ENCODE data around the gene TRNT1.

TRNT1 gene

DNA sequence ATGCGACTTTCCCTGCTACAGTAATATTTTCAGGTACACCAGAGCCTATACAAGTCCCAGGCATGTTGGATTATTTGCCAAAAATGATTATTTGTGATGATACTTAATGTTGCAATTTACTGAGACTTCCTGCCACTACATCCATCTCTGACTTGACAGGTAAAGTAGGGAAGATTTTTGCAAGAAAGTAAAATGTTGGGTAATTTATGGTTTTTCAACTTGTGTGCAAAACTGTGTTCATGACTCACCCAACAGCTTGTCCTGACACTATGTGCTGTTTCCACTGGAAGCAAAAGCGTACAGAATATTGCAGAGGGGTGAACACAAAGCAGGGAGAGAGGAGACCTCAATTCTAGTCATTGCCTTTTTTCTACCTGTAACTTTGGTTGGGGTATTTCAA lies 58.1 kb downstream of the TRNT1 start:
- Histone ChIP-seq H3K4me3 (ENCODE audit: low read depth, low read length) (no peak overlapping the region), H3K36me3 (replicated peaks) (no peaks in the 10 kb centered on the region), H3K27me3 (replicated peaks) (no peaks in the 10 kb centered on the region), H3K27ac (no peak overlapping the region)
- TF ChIP-seq, protein P1, sequence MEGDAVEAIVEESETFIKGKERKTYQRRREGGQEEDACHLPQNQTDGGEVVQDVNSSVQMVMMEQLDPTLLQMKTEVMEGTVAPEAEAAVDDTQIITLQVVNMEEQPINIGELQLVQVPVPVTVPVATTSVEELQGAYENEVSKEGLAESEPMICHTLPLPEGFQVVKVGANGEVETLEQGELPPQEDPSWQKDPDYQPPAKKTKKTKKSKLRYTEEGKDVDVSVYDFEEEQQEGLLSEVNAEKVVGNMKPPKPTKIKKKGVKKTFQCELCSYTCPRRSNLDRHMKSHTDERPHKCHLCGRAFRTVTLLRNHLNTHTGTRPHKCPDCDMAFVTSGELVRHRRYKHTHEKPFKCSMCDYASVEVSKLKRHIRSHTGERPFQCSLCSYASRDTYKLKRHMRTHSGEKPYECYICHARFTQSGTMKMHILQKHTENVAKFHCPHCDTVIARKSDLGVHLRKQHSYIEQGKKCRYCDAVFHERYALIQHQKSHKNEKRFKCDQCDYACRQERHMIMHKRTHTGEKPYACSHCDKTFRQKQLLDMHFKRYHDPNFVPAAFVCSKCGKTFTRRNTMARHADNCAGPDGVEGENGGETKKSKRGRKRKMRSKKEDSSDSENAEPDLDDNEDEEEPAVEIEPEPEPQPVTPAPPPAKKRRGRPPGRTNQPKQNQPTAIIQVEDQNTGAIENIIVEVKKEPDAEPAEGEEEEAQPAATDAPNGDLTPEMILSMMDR (IDR thresholded peaks at IDR 0.05; ENCODE audit: low read depth, low read length, missing control alignments): no peak
- no peak for DNase-seq
- in situ Hi-C loops (cut with HindIII; ENCODE audit: low pct_ligation_motif_present, low sequenced_read_pairs): no loop called here

DNA sequence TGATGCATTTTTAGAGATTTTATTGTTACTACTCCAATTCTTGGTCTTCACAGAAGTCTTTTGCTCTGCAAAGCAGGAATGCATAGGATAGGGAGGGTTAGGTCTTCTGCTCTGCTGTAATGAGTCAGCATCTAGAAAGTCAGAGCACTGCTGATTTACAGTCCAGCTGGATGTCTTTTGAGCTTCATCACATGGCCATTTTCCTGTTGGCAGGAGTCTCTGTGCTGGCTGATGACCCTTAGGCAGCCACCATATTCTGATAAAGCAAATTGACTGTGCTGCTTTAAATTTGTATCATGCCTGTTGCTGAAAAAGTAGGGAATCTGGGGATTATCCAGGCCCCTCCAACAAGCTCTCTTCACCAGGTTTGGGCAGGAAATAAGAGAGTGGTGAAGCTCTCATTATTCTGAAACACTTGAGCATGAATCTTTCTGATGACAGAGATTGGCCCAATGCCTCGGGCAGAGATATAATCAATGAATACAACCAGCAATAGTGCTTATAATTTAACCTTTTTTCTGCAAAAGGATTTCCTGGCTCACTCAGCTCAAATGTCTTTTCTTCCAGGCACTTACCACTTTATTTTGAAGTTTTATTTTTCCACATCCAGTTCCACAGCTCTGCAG lies 62.5 kb downstream of the TRNT1 start:
- TF ChIP-seq, protein P1 (IDR thresholded peaks at IDR 0.05; ENCODE audit: low read depth, low read length, missing control alignments): no peak
- in situ Hi-C loops (cut with HindIII; ENCODE audit: low pct_ligation_motif_present, low sequenced_read_pairs): no loop called here
- Histone ChIP-seq H3K27me3 (replicated peaks) (no peaks in the 10 kb centered on the region), H3K4me3 (ENCODE audit: low read depth, low read length) (no peak overlapping the region), H3K36me3 (replicated peaks) (no peaks in the 10 kb centered on the region), H3K27ac (no peak overlapping the region)
- peak; percentile 30 for DNase-seq

DNA sequence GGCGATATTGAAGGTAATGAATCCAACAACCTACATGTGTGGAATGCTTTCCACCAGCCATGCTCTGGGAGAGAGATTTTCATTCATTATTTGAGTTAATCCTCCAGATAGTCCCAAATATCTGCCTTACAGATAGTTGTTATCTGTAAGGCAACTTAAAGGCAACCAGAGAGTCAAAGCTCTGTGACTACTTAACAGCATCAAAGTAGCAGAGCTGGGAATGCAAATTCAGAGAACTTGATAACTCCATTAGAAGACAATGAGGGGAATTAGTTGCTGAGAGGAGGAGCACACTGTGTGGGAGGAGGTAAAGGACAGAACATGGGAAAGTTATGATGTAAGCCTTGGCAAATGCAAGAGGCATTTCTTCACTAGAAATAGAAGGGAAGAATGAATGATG lies 63.2 kb downstream of the TRNT1 start:
- no peak overlapping the region for H3K4me3 ChIP-seq (ENCODE audit: low read depth, low read length)
- H3K36me3 ChIP-seq (replicated peaks): no peaks in the 10 kb centered on the region
- H3K27me3 ChIP-seq (replicated peaks): no peaks in the 10 kb centered on the region
- H3K27ac ChIP-seq: no peak overlapping the region
- TF ChIP-seq, protein P1 (IDR thresholded peaks at IDR 0.05; ENCODE audit: low read depth, low read length, missing control alignments): no peak
- DNase-seq: no peak
- in situ Hi-C loops (cut with HindIII; ENCODE audit: low pct_ligation_motif_present, low sequenced_read_pairs): no loop called here

DNA sequence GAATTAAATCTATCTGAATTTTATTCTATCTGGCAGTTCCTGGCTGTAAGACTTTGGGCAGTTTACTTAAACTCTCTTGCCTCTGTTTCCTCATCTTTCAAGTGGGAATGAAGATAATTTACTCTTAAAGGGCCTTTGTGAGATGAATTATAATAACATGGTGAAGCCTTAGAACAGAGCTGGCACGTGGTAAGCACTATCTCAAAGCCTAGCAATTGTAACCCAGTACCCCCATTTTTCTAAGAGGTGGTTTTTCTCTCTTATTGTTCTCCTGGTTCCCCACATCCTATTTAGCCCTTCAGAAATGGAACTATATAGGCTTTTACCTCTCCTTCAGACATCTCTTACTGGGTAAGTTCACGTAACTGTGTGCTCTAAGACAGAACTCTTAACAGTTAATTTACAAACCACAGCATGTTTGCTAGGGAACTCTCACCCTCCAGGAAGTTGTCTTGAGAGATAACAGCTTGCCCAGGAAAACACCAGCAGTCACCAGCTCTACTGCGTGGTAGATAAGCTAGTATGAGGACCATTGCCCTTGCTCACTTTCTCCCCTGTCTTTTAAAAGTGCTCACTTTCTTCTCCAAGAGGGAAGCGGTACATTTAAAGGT lies 65.0 kb downstream of the TRNT1 start:
- TF ChIP-seq, protein P1 (IDR thresholded peaks at IDR 0.05; ENCODE audit: low read depth, low read length, missing control alignments): no peak
- H3K4me3 ChIP-seq (ENCODE audit: low read depth, low read length): no peak overlapping the region
- no peaks in the 10 kb centered on the region for H3K27me3 ChIP-seq (replicated peaks)
- no peaks in the 10 kb centered on the region for H3K36me3 ChIP-seq (replicated peaks)
- DNase-seq: peak; percentile 47
- in situ Hi-C loops (cut with HindIII; ENCODE audit: low pct_ligation_motif_present, low sequenced_read_pairs): no loop called here
- no peak overlapping the region for H3K27ac ChIP-seq

DNA sequence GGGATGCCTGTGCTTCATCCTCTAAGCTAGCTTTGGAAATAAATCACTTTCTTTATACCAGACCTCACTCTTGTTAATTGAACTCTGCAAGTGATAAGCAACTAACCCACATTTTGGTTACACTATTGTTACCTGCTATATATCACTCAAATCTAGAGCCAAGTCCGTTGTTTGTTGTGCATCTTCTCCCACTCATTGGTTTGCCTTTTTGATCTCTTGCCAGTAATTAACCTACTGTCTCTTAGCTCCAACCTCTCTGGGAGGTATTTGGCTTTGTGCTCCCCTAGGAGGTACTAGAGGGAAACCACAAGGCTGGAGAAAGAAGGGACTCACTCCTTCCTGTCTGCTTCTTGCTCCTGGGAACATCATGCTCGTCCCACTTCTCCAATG lies 65.5 kb downstream of the TRNT1 start:
- DNase-seq: no peak
- Histone ChIP-seq H3K27me3 (replicated peaks) (no peaks in the 10 kb centered on the region), H3K4me3 (ENCODE audit: low read depth, low read length) (no peak overlapping the region), H3K36me3 (replicated peaks) (no peaks in the 10 kb centered on the region), H3K27ac (no peak overlapping the region)
- in situ Hi-C loops (cut with HindIII; ENCODE audit: low pct_ligation_motif_present, low sequenced_read_pairs): no loop called here
- TF ChIP-seq, protein P1 (IDR thresholded peaks at IDR 0.05; ENCODE audit: low read depth, low read length, missing control alignments): no peak

DNA sequence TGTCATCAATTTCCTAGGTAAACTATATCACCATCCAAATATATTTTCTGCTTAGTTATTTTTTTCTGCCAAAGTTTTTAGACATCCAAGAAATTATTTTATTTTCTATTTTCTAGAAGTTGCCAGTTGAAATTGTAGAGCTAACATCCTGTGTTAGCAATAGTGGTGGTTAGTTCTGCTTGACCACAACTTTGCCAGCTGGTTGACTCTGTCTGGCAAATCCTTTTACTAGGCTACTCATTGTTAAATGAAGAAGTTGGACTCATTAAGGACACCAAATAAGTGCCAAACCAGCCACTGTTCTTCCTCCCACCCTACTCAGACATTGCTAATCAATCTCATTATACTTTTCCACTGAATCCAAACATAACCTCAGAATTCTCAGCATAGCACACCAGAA lies 68.1 kb downstream of the TRNT1 start:
- DNase-seq: no peak
- in situ Hi-C loops (cut with HindIII; ENCODE audit: low pct_ligation_motif_present, low sequenced_read_pairs): no loop called here
- Histone ChIP-seq H3K36me3 (replicated peaks) (no peaks in the 10 kb centered on the region), H3K4me3 (ENCODE audit: low read depth, low read length) (no peak overlapping the region), H3K27ac (no peak overlapping the region), H3K27me3 (replicated peaks) (no peaks in the 10 kb centered on the region)
- TF ChIP-seq, protein P1 (IDR thresholded peaks at IDR 0.05; ENCODE audit: low read depth, low read length, missing control alignments): no peak

All from brain microvascular endothelial cell (primary cell).